GM18526 (cell line): Measurements from ENCODE around the gene MYO1B.

ENCODE experiments used
- POLR2A ChIP-seq: IDR thresholded peaks from 3 replicates; pipeline ENCODE4 v1.6.1; 2011; ENCODE audit not compliant: insufficient read length; ENCODE audit errors: extremely low read depth

MYO1B gene

GRCh38 chr2:191435141-191435540 is 189.9 kb downstream of the MYO1B start:
- no peak for TF ChIP-seq POLR2A

- TF ChIP-seq POLR2A = no peak
Measured at GRCh38 chr2:191436368-191437055, 191.3 kb downstream of the MYO1B start.

- no peak for TF ChIP-seq POLR2A
Measured at GRCh38 chr2:191439481-191439880, 194.3 kb downstream of the MYO1B start.

- no peak for TF ChIP-seq POLR2A
Measured at GRCh38 chr2:191441496-191442214, 196.5 kb downstream of the MYO1B start.

- no peak for TF ChIP-seq POLR2A
Measured at GRCh38 chr2:191443446-191443845, 198.2 kb downstream of the MYO1B start.

GRCh38 chr2:191446910-191447309 is 201.7 kb downstream of the MYO1B start:
- no peak for TF ChIP-seq POLR2A

GRCh38 chr2:191451116-191451515 is 205.9 kb downstream of the MYO1B start:
- TF ChIP-seq POLR2A = no peak

- TF ChIP-seq POLR2A = no peak
Measured at GRCh38 chr2:191452065-191452464, 206.9 kb downstream of the MYO1B start.

- no peak for TF ChIP-seq POLR2A
Measured at GRCh38 chr2:191453761-191454160, 208.6 kb downstream of the MYO1B start.

GRCh38 chr2:191459158-191459557 is 214.0 kb downstream of the MYO1B start:
- TF ChIP-seq POLR2A = no peak

GRCh38 chr2:191462370-191462769 is 217.2 kb downstream of the MYO1B start:
- TF ChIP-seq POLR2A = no peak

- no peak for TF ChIP-seq POLR2A
Measured at GRCh38 chr2:191463790-191464189, 218.6 kb downstream of the MYO1B start.

GRCh38 chr2:191465766-191466420 is 220.7 kb downstream of the MYO1B start:
- TF ChIP-seq POLR2A = no peak

GRCh38 chr2:191467113-191467512 is 221.9 kb downstream of the MYO1B start:
- TF ChIP-seq POLR2A = no peak

- no peak for TF ChIP-seq POLR2A
Measured at GRCh38 chr2:191470306-191470705, 225.1 kb downstream of the MYO1B start.

GRCh38 chr2:191474464-191474863 is 229.3 kb downstream of the MYO1B start:
- TF ChIP-seq POLR2A = no peak
